Measurements from ENCODE around the gene PTPRG.
"Not testable (repeated sequence)": the region's sequence is repeated elsewhere in the genome, so short reads cannot be mapped to it uniquely, and the experiment has no call there.

Gene PTPRG

DNA sequence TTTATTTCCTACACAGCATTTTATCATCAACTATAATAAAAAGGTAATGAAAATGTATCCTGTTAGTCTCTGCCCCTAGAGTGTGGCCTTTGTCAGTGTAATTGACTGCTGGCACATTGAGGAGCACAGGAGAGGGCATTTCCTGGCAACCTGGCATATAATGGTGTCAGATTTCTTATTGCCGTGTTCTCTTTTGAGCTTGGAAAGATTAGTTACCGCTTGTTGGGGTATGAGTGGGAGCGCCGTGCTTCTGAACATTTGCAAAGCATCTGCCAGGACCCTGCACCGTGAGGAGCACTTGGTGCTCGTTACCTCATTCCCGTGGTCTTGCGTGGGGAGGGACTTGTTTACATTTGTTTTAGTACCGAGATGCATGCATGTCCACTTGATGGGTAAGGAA is 124.4 kb downstream of the PTPRG start:
- no peaks in the 10 kb centered on the region for H3K36me3 ChIP-seq (ENCODE audit: control insufficient read depth, insufficient read depth, low read length)
- H3K9me3 ChIP-seq (ENCODE audit: control insufficient read depth, low read length) = no peaks in the 10 kb centered on the region
- no peak overlapping the region for H3K4me3 ChIP-seq (ENCODE audit: low read length)
- H3K9ac ChIP-seq (ENCODE audit: low read length) = no peak overlapping the region
- H3K4me1 ChIP-seq (ENCODE audit: control insufficient read depth, insufficient read depth, low read length) = no peaks in the 10 kb centered on the region
- no peaks in the 10 kb centered on the region for H3K27me3 ChIP-seq (ENCODE audit: control insufficient read depth, insufficient read depth, low read length)

DNA sequence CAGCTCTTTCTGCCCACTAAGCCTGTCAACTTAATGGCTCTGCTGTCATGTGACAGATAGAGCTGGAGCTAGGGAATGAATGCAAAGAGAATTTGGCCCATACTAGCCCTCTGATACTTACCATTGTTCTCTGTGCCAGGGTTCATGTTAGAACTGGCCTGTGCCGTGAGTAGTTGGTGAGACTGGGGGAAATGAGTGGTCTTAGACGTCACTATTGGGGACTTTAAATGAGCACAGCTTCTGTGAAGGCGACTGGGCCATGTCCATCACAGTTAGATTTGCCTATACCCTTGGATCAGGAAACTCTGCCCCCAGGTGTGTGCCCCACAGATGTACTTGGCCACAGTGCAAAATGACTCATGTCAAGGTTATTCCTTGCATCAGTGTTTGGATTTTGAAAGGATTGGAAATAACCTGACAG is 124.9 kb downstream of the PTPRG start:
- Histone ChIP-seq H3K4me1 (ENCODE audit: control insufficient read depth, insufficient read depth, low read length) (no peaks in the 10 kb centered on the region), H3K9ac (ENCODE audit: low read length) (no peak overlapping the region), H3K27me3 (ENCODE audit: control insufficient read depth, insufficient read depth, low read length) (no peaks in the 10 kb centered on the region), H3K4me3 (ENCODE audit: low read length) (no peak overlapping the region), H3K9me3 (ENCODE audit: control insufficient read depth, low read length) (no peaks in the 10 kb centered on the region), H3K36me3 (ENCODE audit: control insufficient read depth, insufficient read depth, low read length) (no peaks in the 10 kb centered on the region)

DNA sequence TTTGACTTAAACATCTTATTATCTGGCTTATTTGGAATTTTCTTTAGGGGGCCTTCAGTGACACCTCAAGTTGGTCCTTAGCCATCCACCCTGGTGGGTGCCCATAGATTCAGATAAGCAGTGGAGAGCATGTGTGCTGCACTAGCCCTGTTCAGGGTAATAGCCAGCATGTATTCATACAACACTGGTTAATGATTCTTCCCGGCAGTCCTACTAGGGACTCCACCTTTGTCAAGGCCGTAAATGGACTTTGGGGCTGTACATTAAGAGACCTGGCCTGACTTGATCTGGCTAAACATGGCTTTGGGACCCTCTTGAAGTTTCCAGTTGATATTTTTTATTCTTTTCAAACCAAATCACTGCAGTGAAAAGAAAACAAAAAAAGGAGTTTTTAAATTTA is 125.8 kb downstream of the PTPRG start:
- Histone ChIP-seq H3K9ac (ENCODE audit: low read length) (no peak overlapping the region), H3K4me3 (ENCODE audit: low read length) (no peak overlapping the region), H3K4me1 (ENCODE audit: control insufficient read depth, insufficient read depth, low read length) (no peaks in the 10 kb centered on the region), H3K27me3 (ENCODE audit: control insufficient read depth, insufficient read depth, low read length) (no peaks in the 10 kb centered on the region), H3K9me3 (ENCODE audit: control insufficient read depth, low read length) (no peaks in the 10 kb centered on the region), H3K36me3 (ENCODE audit: control insufficient read depth, insufficient read depth, low read length) (no peaks in the 10 kb centered on the region)

DNA sequence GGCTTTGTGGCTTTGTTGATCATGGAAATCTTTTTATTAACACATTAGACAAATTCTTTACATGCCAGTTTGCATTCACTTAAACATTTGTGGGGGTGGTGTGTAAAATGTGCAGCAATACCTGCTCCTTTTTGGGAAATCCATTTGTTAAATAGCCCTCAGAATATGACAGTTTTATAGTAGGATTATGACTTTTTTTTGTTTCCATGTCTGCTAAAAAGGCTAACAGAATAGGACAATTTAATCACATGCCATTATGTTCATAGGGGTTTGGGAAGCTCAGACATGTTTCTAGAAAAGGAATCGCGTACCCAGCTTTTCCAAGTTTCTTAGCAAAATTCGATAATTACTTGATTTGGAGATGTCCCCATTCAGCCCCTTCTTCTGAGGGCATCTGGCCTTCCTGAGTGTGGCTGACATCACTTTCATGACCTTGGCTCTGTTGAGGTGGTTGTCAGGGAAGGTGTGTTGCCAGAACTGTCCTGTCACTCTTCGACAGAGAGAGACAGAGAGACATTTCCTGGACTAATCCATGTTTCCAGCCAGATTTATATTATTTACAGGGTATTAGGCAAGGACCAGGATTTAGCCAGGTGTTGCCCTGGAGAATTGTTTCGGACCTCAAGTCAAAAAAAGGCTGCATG is 126.4 kb downstream of the PTPRG start:
- Histone ChIP-seq H3K4me1 (ENCODE audit: control insufficient read depth, insufficient read depth, low read length) (no peaks in the 10 kb centered on the region), H3K27me3 (ENCODE audit: control insufficient read depth, insufficient read depth, low read length) (no peaks in the 10 kb centered on the region), H3K4me3 (ENCODE audit: low read length) (no peak overlapping the region), H3K9ac (ENCODE audit: low read length) (no peak overlapping the region), H3K36me3 (ENCODE audit: control insufficient read depth, insufficient read depth, low read length) (no peaks in the 10 kb centered on the region), H3K9me3 (ENCODE audit: control insufficient read depth, low read length) (no peaks in the 10 kb centered on the region)

DNA sequence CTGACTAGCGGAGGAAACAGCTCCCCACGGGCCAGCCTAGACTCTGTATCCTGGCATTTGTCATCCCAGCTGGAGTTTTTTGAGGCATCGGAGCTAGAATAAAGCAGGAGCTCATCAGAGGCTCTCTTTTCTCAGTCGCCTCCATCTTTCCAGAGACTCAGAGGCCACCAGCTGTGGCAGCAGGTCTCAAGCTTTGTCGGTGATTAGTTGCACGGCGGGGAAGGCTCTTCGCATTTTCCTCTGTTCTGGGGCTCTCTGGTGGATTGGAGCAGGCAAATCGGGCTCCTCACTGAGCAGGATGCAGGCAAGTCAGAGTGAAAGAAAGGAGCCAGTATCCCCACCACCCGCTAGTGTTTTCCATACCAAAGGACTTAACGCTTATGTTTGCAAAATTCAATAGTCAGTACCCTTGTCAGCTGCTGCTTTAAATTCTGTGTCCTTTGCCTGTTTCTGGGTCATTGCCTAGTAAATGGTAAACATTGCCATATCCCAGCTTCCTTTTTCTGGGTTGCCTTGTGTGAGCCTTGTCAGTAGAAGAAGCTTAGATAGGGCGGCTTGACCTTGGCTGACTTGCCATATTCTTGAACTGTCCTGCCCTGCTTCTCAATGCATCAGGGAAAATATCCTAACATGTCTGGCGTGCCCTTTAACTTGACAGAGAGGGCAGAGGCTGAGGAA is 127.1 kb downstream of the PTPRG start:
- Histone ChIP-seq H3K4me3 (ENCODE audit: low read length) (no peak overlapping the region), H3K9ac (ENCODE audit: low read length) (no peak overlapping the region), H3K36me3 (ENCODE audit: control insufficient read depth, insufficient read depth, low read length) (no peaks in the 10 kb centered on the region), H3K27me3 (ENCODE audit: control insufficient read depth, insufficient read depth, low read length) (no peaks in the 10 kb centered on the region), H3K9me3 (ENCODE audit: control insufficient read depth, low read length) (no peaks in the 10 kb centered on the region), H3K4me1 (ENCODE audit: control insufficient read depth, insufficient read depth, low read length) (no peaks in the 10 kb centered on the region)

DNA sequence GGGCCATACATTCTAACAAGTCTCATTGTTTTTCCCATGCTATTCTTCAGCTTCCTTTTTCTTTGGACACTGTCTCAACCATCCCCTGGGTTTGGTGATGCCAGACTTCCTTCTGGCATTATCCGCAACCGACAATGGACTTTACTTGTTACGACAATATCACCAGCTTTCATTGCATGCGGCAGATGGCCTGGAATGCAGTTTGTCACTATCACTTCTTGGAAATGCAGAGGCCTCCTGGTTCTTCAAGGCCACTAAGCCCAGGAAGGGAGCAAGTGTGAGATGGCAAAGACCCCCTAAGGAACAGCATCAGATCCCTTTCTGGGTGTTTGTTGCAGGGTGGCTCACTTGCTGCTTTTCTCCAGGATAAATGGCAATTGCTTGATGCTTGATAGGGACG is 128.6 kb downstream of the PTPRG start:
- Histone ChIP-seq H3K4me1 (ENCODE audit: control insufficient read depth, insufficient read depth, low read length) (no peaks in the 10 kb centered on the region), H3K4me3 (ENCODE audit: low read length) (no peak overlapping the region), H3K9ac (ENCODE audit: low read length) (no peak overlapping the region), H3K9me3 (ENCODE audit: control insufficient read depth, low read length) (no peaks in the 10 kb centered on the region), H3K27me3 (ENCODE audit: control insufficient read depth, insufficient read depth, low read length) (no peaks in the 10 kb centered on the region), H3K36me3 (ENCODE audit: control insufficient read depth, insufficient read depth, low read length) (no peaks in the 10 kb centered on the region)

DNA sequence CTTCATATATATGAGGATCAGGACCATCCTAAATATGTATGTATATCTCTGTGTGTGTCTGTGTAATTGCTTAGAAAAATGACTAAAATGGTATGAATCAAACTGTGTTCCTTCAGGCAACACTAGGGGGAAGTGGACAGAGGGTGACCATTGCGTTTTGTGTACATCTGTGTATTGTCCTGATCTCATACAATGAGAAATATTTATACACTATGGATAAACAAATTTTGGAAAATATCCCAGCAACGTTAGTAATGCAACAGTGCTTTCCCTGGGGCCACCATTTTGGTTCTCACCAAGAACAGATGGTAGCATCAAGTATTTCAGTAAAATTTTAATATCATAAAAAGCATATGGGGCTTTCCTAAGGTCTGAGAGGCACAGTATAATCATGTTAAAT is 130.1 kb downstream of the PTPRG start:
- Histone ChIP-seq H3K36me3 (ENCODE audit: control insufficient read depth, insufficient read depth, low read length) (no peaks in the 10 kb centered on the region), H3K9ac (ENCODE audit: low read length) (no peak overlapping the region), H3K4me3 (ENCODE audit: low read length) (no peak overlapping the region), H3K4me1 (ENCODE audit: control insufficient read depth, insufficient read depth, low read length) (no peaks in the 10 kb centered on the region), H3K27me3 (ENCODE audit: control insufficient read depth, insufficient read depth, low read length) (no peaks in the 10 kb centered on the region), H3K9me3 (ENCODE audit: control insufficient read depth, low read length) (no peaks in the 10 kb centered on the region)

DNA sequence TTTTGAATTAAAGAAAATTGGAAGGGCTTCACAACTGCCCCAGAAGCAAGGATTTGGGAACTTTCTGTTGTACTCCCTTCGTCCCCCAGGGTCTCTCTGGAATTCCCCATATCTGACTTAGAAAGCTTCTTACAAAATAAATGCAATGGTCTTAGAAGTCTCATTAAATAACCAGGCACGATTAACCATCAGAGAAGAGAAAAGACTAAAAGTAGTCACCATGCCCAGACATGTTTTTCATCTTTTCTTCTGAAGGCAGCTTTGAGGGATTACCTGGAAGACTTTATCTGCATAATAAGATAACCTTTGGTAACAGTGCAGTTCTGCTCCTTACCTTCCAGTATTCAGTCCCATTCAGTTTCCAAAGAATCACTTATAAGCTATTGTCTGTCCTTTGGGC is 135.9 kb downstream of the PTPRG start:
- H3K4me3 ChIP-seq (ENCODE audit: low read length) = no peak overlapping the region
- no peaks in the 10 kb centered on the region for H3K36me3 ChIP-seq (ENCODE audit: control insufficient read depth, insufficient read depth, low read length)
- H3K4me1 ChIP-seq (ENCODE audit: control insufficient read depth, insufficient read depth, low read length) = no peaks in the 10 kb centered on the region
- no peaks in the 10 kb centered on the region for H3K9me3 ChIP-seq (ENCODE audit: control insufficient read depth, low read length)
- no peak overlapping the region for H3K9ac ChIP-seq (ENCODE audit: low read length)
- H3K27me3 ChIP-seq (ENCODE audit: control insufficient read depth, insufficient read depth, low read length) = no peaks in the 10 kb centered on the region

DNA sequence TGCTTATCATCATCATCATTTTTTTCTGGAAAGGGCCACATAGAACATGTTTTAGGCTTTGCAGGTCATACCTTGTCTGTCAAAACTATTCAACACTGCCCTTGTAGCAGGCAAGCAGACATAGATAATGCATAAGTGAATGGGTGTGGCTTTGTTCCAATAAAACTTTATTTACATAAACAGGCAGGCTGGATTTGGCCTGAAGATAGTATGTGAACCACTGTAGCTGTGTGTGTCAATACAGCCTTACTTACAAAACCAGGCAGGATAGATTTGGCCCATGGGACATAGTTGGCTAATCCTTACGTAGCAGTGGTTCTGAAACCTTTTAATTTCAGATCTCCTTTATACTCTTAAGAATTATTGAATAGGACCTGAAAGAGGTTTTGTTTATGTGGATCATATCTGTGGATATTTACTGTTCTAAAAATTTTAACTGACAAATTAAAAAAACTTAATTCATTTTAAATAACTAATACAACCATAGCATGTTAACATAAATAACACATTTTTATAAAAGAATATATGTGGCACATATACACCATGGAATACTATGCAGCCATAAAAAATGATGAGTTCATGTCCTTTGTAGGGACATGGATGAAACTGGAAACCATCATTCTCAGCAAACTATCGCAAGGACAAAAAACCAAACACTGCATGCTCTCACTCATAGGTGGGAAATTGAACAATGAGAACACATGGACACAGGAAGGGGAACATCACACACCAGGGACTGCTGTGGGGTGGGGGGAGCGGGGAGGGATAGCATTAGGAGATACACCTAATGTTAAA is 137.1 kb downstream of the PTPRG start:
- H3K27me3 ChIP-seq (ENCODE audit: control insufficient read depth, insufficient read depth, low read length); H3K36me3 ChIP-seq (ENCODE audit: control insufficient read depth, insufficient read depth, low read length); H3K4me1 ChIP-seq (ENCODE audit: control insufficient read depth, insufficient read depth, low read length); H3K9me3 ChIP-seq (ENCODE audit: control insufficient read depth, low read length); H3K9ac ChIP-seq (ENCODE audit: low read length); H3K4me3 ChIP-seq (ENCODE audit: low read length): not testable (repeated sequence)

DNA sequence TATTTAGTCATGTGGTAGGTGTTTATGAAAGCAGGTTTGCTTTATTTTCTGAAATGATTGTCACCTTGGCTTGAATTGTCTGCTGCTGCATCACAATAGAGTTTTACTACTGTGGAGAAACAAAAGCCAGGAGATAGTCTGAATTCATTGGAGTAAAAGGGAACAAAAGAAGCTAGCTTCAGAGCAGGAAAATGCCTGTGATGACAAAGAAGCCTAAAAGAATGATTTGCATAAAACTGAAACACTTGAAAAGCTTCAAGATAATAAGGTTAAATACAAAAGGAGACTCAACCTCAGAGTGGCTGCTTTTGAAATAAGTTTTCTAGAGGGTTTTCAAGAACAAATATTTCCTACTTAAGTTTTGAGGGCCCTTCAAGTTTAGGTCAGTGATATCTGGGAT is 138.3 kb downstream of the PTPRG start:
- Histone ChIP-seq H3K36me3 (ENCODE audit: control insufficient read depth, insufficient read depth, low read length) (no peaks in the 10 kb centered on the region), H3K4me1 (ENCODE audit: control insufficient read depth, insufficient read depth, low read length) (no peaks in the 10 kb centered on the region), H3K9ac (ENCODE audit: low read length) (no peak overlapping the region), H3K9me3 (ENCODE audit: control insufficient read depth, low read length) (no peaks in the 10 kb centered on the region), H3K4me3 (ENCODE audit: low read length) (no peak overlapping the region), H3K27me3 (ENCODE audit: control insufficient read depth, insufficient read depth, low read length) (no peaks in the 10 kb centered on the region)

DNA sequence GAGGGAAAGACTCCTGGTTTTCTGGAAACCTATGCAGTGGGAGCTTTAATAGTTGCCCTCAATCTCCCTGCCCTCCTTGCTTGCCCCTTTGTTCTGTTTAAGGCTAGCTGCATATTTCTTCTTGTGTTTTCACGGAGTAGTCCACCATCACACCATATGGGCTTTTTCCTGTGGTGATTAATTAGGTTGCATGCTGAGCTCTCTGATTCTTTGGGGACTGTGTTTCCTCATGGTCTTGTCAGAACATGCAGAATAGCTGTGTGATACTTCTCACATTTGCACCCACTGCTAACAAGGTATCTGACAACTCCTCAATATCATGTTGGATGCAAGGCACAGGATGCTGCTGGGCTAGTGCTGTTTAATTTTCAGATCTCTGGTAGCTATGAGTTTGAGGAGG is 139.6 kb downstream of the PTPRG start:
- Histone ChIP-seq H3K4me3 (ENCODE audit: low read length) (no peak overlapping the region), H3K9ac (ENCODE audit: low read length) (no peak overlapping the region), H3K36me3 (ENCODE audit: control insufficient read depth, insufficient read depth, low read length) (no peaks in the 10 kb centered on the region), H3K4me1 (ENCODE audit: control insufficient read depth, insufficient read depth, low read length) (no peaks in the 10 kb centered on the region), H3K27me3 (ENCODE audit: control insufficient read depth, insufficient read depth, low read length) (no peaks in the 10 kb centered on the region), H3K9me3 (ENCODE audit: control insufficient read depth, low read length) (no peaks in the 10 kb centered on the region)

DNA sequence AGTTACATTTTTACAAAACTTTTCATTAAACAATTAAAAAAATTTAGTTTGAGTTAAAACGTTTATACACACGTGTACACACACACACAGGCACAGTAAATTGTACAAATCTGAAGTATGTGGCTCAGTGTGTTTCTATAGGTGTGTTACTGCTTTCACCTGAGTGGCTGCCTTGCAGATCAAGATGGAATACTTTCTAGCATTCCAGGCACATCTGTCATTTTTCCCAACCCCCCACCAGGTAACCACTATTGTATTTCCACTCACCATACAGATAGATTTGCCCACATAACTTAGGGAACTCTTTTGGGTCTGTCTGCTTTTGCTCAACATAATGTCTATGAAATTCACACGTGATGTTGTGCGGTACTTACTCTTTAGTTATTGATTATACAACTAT is 141.1 kb downstream of the PTPRG start:
- no peaks in the 10 kb centered on the region for H3K36me3 ChIP-seq (ENCODE audit: control insufficient read depth, insufficient read depth, low read length)
- no peaks in the 10 kb centered on the region for H3K9me3 ChIP-seq (ENCODE audit: control insufficient read depth, low read length)
- H3K27me3 ChIP-seq (ENCODE audit: control insufficient read depth, insufficient read depth, low read length) = no peaks in the 10 kb centered on the region
- no peaks in the 10 kb centered on the region for H3K4me1 ChIP-seq (ENCODE audit: control insufficient read depth, insufficient read depth, low read length)
- no peak overlapping the region for H3K4me3 ChIP-seq (ENCODE audit: low read length)
- H3K9ac ChIP-seq (ENCODE audit: low read length) = no peak overlapping the region

All from mucosa of stomach (tissue), 1 donor.